ENCODE results near the gene SLC12A7. TPM values are rescaled to one million over a fixed set of nuclear protein-coding genes. Genes with fewer than 3 reads are reported as not detected.

The SLC12A7 gene
- total and polyA plus RNA-seq, 9 of the 15 experiments (the other 6 are each of a cell fraction or from before 2014, with no cell fraction given), result 0.01 to 3.1 (median 0.56) TPM

- Histone ChIP-seq H2AFZ (ENCODE audit: low read depth, low read length) (no peak overlapping the region), H3K27me3 (ENCODE audit: control insufficient read depth in 2 of 2, insufficient read depth in 2 of 2, low read length in 2 of 2) (peaks cover 44 to 86% of the 10 kb centered on the region in 2 experiments), H3K4me2 (ENCODE audit: insufficient read depth, low read length) (no peak overlapping the region), H4K20me1 (replicated peaks; ENCODE audit: control insufficient read depth, insufficient read depth, low read length) (peaks cover 31% of the 10 kb centered on the region), H3K79me2 (ENCODE audit: control insufficient read depth, insufficient read depth, low read length) (no peaks in the 10 kb centered on the region), H3K4me3 (no peak overlapping the region), H3K36me3 (ENCODE audit: control insufficient read depth, insufficient read depth, low read length) (no peaks in the 10 kb centered on the region), H3K9ac (ENCODE audit: insufficient read depth in 1 of 2, low read depth in 2 of 2, low read length in 2 of 2) (no peak overlapping the region; a peak in 1 of 4 replicates), H3K9me3 (replicated peaks; ENCODE audit: control insufficient read depth, insufficient read depth, low read depth, low read length) (no peaks in the 10 kb centered on the region), H3K9me1 (ENCODE audit: control insufficient read depth, insufficient read depth, low read length) (no peaks in the 10 kb centered on the region), H3K4me1 (replicated peaks in 1 of 2; ENCODE audit: control insufficient read depth in 2 of 2, insufficient read depth in 2 of 2, low read length in 2 of 2) (peaks cover 0 to 56% of the 10 kb centered on the region in 2 experiments; a peak in 1 of 5 replicates), H3K27ac (ENCODE audit: extremely low read depth, low read depth, low read length) (no peak overlapping the region)
- intact Hi-C loops (cut with micrococcal nuclease) (no loop called here), in situ Hi-C loops (cut with MboI) (no loop called here)
- DNase-seq (ENCODE audit: extremely low read depth in 1 of 4, low spot score in 3 of 4) (no peak), FAIRE-seq (no peak), ATAC-seq (no peak)
- BruUV-seq (replicated peaks), result no TSS peak
- 17% methylated on average over 39 of the region's 39 CpGs for WGBS (ENCODE audit: insufficient coverage, low coverage, missing lambda C conversion rate)
- ChIA-PET POLR2A (interaction anchor here (0.7 to 1.0 kb wide), 3 partner anchors 17 to 87 kb away, joined by 3 read pairs; no protein-coding TSS in a partner anchor), CTCF (ENCODE audit: low intra/inter-chr PET ratio) (no interaction called here)
- TF ChIP-seq MEF2A (IDR thresholded peaks at IDR 0.05; ENCODE audit: control insufficient read depth, low read depth, low read length), result no peak
- TF ChIP-seq, protein P1, sequence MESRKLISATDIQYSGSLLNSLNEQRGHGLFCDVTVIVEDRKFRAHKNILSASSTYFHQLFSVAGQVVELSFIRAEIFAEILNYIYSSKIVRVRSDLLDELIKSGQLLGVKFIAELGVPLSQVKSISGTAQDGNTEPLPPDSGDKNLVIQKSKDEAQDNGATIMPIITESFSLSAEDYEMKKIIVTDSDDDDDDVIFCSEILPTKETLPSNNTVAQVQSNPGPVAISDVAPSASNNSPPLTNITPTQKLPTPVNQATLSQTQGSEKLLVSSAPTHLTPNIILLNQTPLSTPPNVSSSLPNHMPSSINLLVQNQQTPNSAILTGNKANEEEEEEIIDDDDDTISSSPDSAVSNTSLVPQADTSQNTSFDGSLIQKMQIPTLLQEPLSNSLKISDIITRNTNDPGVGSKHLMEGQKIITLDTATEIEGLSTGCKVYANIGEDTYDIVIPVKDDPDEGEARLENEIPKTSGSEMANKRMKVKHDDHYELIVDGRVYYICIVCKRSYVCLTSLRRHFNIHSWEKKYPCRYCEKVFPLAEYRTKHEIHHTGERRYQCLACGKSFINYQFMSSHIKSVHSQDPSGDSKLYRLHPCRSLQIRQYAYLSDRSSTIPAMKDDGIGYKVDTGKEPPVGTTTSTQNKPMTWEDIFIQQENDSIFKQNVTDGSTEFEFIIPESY (CRISPR knock-in tag; IDR thresholded peaks at IDR 0.05), result peak; percentile 14; the same call in 1 of the 2 replicates
Measured at GRCh38 chr5:1054018-1054798, 57.7 kb downstream of the SLC12A7 start.

All from K562 (cell line).